ENCODE measurements around the gene NIM1K.

GRCh38 chr5:43171451-43171850 is 20.6 kb upstream of the NIM1K start:
- TF ChIP-seq CTCF (IDR thresholded peaks at IDR 0.05), result no peak
- no peak for TF ChIP-seq EP300 (IDR thresholded peaks at IDR 0.05; ENCODE audit: low read depth)
- no peak for TF ChIP-seq POLR2A (IDR thresholded peaks at IDR 0.05)
- no peak for TF ChIP-seq POLR2AphosphoS5 (IDR thresholded peaks at IDR 0.05)

Data from transverse colon (tissue), 4 donors.